CD4-positive, alpha-beta T cell treated with Interleukin-6 at 100 ng/mL for 8 hours (primary cell): ENCODE measurements around the gene GPR146.

ENCODE experiments used
- DNase-seq: peaks from one replicate; pipeline ENCODE4 v3.0.0-alpha.2; 2020; ENCODE audit warnings: mixed read lengths, low spot score

The GPR146 gene

DNA sequence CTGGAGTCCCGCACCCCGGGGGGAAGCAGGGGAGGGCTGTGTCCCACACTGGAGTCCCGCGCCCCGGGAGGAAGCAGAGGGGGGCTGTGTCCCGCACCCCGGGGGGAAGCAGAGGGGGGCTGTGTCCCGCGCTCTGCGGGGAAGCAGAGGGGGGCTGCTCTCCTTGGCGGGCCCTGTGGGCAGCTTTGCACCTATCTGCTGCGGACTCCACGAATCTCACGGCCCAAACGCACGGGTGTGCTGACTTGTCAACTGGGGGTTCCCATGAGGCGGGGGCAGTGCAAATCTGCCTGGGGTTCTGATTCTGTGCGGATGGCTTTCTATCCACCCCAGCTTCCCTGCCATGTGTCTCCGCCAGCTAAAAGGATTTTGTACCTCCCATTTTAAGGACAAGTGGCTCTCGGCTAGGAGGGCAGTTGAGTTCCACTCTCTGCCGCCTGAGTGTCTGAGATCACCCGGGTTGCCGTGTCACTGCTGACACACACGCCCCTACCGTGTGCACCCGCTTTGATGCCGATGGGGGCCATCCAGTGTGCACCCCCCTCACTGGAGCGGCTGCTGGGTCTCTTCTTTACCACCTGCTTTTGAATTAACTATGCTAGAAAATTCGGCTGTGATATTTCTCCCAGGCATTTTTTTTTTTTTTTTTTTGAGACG is 64.0 kb downstream of the GPR146 start:
- no peak for DNase-seq
